ENCODE measurements around the gene LRCH1. TPM values are rescaled to one million over a fixed set of nuclear protein-coding genes. Genes with fewer than 3 reads are reported as not detected.
A peak's percentile ranks its signal among the peaks of the same experiment; 100 is the strongest.

LRCH1 gene
- total RNA-seq, 3 donors from 2014 or later = 17.0 to 40.4 (median 24.6) TPM

GRCh38 chr13:46612267-46612666, 59.3 kb downstream of the LRCH1 start:
- no peaks in the 10 kb centered on the region for H3K4me1 ChIP-seq
- H3K27me3 ChIP-seq = no peaks in the 10 kb centered on the region
- H3K9me3 ChIP-seq = no peaks in the 10 kb centered on the region
- no peak for DNase-seq (ENCODE audit: low spot score in 2 of 2)
- intact Hi-C loops (cut with DNase I; ENCODE audit: low total_unique reads) = no loop called here
- no peak overlapping the region for H3K27ac ChIP-seq
- no peak overlapping the region for H3K4me3 ChIP-seq
- no peaks in the 10 kb centered on the region for H3K36me3 ChIP-seq
- no peak for TF ChIP-seq POLR2AphosphoS5 (IDR thresholded peaks at IDR 0.05)
- no peak for TF ChIP-seq POLR2A (IDR thresholded peaks at IDR 0.05)
- TF ChIP-seq CTCF (IDR thresholded peaks at IDR 0.05) = no peak

GRCh38 chr13:46613409-46614049, 60.6 kb downstream of the LRCH1 start:
- no peak overlapping the region for H3K4me3 ChIP-seq
- no peak for DNase-seq (ENCODE audit: low spot score in 2 of 2)
- intact Hi-C loops (cut with DNase I; ENCODE audit: low total_unique reads) = loop anchor here (1.0 kb wide), 1 partner anchor 20 kb away; no protein-coding TSS in a partner anchor
- H3K27ac ChIP-seq = no peak overlapping the region
- H3K4me1 ChIP-seq = no peaks in the 10 kb centered on the region
- no peaks in the 10 kb centered on the region for H3K9me3 ChIP-seq
- H3K27me3 ChIP-seq = no peaks in the 10 kb centered on the region
- TF ChIP-seq CTCF (IDR thresholded peaks at IDR 0.05) = no peak
- TF ChIP-seq POLR2AphosphoS5 (IDR thresholded peaks at IDR 0.05) = no peak
- TF ChIP-seq POLR2A (IDR thresholded peaks at IDR 0.05) = no peak
- H3K36me3 ChIP-seq = no peaks in the 10 kb centered on the region

DNA sequence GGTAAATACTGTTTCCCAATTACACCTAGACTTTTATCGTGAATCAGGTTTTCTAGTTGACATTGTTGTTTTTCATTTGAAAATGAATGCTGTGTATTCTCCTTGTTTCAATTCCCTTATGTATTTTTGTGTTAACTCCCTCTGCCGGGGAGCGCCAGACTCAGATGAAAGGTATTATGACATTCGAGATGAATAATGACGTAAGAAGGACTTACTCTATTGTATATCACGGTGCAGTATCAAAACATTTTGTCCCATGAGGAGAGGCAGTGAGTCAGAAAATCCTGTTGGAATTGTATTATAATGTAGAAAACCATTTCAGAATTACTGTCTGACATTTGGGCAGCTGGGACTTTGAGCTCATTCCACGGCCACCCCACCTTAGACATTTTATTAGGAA, 61.6 kb downstream of the LRCH1 start:
- Histone ChIP-seq H3K9me3 (no peaks in the 10 kb centered on the region), H3K27me3 (no peaks in the 10 kb centered on the region), H3K27ac (peak overlapping the region in 1 of 2 donors; percentile 86), H3K4me1 (no peaks in the 10 kb centered on the region), H3K4me3 (no peak overlapping the region), H3K36me3 (no peaks in the 10 kb centered on the region)
- TF ChIP-seq POLR2A (IDR thresholded peaks at IDR 0.05) = no peak
- no peak for TF ChIP-seq POLR2AphosphoS5 (IDR thresholded peaks at IDR 0.05)
- TF ChIP-seq CTCF (IDR thresholded peaks at IDR 0.05) = no peak
- no peak for DNase-seq (ENCODE audit: low spot score in 2 of 2)
- intact Hi-C loops (cut with DNase I; ENCODE audit: low total_unique reads) = no loop called here

DNA sequence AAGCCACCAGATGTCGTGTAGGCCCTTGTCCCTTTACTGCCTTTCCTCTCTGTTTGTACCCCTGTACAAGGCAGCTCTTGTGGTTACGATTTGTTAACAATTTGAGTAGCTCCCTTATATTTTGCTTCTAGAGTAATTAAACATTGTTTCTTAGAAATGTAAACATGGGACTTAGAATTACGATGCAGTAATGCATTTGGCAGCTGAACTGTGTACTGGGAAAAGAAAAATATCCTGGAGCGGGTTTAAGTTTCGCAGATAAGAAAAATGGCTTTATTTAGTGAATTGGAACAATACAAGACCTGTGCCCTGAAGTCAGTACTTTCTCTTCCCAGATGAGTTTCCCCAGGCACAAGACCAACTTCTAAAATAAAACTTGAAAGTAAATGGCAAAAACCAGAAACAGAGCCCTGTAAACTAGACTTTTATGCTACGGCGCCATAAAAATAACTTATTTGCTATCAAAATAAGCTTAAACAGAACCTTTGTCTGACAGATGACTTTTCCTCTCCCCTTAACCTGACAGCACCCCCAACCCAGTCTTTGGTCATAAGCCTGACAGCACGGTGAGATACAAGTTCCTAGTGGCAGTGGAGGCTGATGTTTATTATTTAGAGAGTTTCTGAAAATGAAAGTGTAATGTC, 63.0 kb downstream of the LRCH1 start:
- Histone ChIP-seq H3K4me3 (peak overlapping the region; percentile 22 to 53 (median 33)), H3K36me3 (no peaks in the 10 kb centered on the region), H3K4me1 (no peaks in the 10 kb centered on the region), H3K9me3 (no peaks in the 10 kb centered on the region), H3K27ac (peak overlapping the region; percentile 79 to 86), H3K27me3 (no peaks in the 10 kb centered on the region)
- TF ChIP-seq CTCF (IDR thresholded peaks at IDR 0.05) (no peak), POLR2AphosphoS5 (IDR thresholded peaks at IDR 0.05) (no peak), POLR2A (IDR thresholded peaks at IDR 0.05) (no peak)
- intact Hi-C loops (cut with DNase I; ENCODE audit: low total_unique reads) = no loop called here
- DNase-seq (ENCODE audit: low spot score in 2 of 2) = no peak

GRCh38 chr13:46617229-46617721, 64.3 kb downstream of the LRCH1 start:
- H3K36me3 ChIP-seq = no peaks in the 10 kb centered on the region
- TF ChIP-seq POLR2A (IDR thresholded peaks at IDR 0.05) = no peak
- no peak for TF ChIP-seq CTCF (IDR thresholded peaks at IDR 0.05)
- TF ChIP-seq POLR2AphosphoS5 (IDR thresholded peaks at IDR 0.05) = no peak
- peak overlapping the region; percentile 79 to 86 for H3K27ac ChIP-seq
- intact Hi-C loops (cut with DNase I; ENCODE audit: low total_unique reads) = no loop called here
- H3K4me3 ChIP-seq = no peak overlapping the region
- no peaks in the 10 kb centered on the region for H3K9me3 ChIP-seq
- no peak for DNase-seq (ENCODE audit: low spot score in 2 of 2)
- H3K4me1 ChIP-seq = no peaks in the 10 kb centered on the region
- no peaks in the 10 kb centered on the region for H3K27me3 ChIP-seq
